Measurements from ENCODE around the gene MAP3K20.
"Not testable (repeated sequence)": the region's sequence is repeated elsewhere in the genome, so short reads cannot be mapped to it uniquely, and the experiment has no call there.

Gene MAP3K20

DNA sequence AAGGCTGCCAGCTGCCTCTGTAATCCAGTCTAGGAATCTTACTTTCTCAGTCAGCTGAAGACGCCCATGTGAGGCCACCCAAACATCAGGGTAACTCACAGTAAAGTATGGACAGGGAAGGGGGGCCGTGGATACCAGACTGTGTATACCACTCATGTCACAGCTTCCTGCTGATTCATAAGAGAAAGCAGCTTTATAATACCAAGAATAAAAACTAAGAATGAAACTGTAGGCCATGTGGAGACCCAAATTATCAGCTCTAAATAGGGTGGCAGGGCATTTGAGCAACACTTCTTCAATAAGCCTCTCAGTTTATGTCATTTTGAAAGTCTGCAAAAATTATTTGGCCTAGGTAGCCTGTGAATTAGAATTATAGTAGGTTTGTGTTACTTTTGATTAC, 164.0 kb downstream of the MAP3K20 start:
- Mint-ChIP-seq H3K27ac (no peak overlapping the region), H3K9me3 (no peaks in the 10 kb centered on the region), H3K4me3 (no peak overlapping the region), H3K4me1 (ENCODE audit: low read depth) (no peaks in the 10 kb centered on the region), H3K27me3 (no peaks in the 10 kb centered on the region), H3K36me3 (ENCODE audit: low read depth) (no peaks in the 10 kb centered on the region)

DNA sequence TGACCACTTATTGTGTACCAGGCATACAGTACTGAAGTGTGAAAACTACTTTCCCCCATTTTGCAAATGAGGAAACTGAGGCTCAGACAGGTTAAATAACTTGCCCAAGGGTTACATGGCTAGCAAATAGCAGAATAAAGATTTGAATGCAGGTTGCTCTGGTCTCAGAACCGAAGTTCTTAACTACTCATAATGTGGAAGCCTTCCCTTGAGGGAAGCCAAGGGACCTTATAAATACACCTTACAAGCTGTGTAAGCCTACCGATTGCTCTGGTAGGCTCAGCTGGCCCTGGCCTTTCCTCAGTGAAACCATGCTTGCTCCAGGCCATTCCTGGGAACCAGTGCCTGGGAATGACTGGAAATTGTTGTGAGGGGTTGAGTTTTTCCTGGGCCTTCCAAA, 164.4 kb downstream of the MAP3K20 start:
- Mint-ChIP-seq H3K9me3 (no peaks in the 10 kb centered on the region), H3K27ac (no peak overlapping the region), H3K4me1 (ENCODE audit: low read depth) (no peaks in the 10 kb centered on the region), H3K27me3 (no peaks in the 10 kb centered on the region), H3K36me3 (ENCODE audit: low read depth) (no peaks in the 10 kb centered on the region), H3K4me3 (no peak overlapping the region)

DNA sequence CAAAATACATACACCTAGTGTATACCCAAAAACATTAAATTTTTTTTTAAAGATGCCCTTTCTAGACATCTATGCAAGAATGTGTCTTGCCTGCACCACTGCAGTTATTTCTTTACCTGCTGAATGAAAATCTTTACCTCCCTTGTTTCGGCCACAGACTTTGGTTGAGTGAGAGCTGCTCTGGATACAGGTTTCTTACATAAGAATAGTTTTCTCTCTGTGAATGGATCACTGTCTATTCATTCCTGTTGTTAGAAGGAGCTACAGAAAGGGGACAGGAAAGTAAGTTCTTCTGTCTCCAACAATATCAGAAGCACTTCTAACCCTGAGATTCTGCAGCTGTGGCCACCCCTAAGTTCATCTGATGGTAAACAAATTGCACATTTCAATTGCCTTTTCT, 166.0 kb downstream of the MAP3K20 start:
- Mint-ChIP-seq H3K4me1 (ENCODE audit: low read depth) (no peaks in the 10 kb centered on the region), H3K27ac (no peak overlapping the region), H3K4me3 (no peak overlapping the region), H3K36me3 (ENCODE audit: low read depth) (no peaks in the 10 kb centered on the region), H3K27me3 (no peaks in the 10 kb centered on the region), H3K9me3 (no peaks in the 10 kb centered on the region)

DNA sequence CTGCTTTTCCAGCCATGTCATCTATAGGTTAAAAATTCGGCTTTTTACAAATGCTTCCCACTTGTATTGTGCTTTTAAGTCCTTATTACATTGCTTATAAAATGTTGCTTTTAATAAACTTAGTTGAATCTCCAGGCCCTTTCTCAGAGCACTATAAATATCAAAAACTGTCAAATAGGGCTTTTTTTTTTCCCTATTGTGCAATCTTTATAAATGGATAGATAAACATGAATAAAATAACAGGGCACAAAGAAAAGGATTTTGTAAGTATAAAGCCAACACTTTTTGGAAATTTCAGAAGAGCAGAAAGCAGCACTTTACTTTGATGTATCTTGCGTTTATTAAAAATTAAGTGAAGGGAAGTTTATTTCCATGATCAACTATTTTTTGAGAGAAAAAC, 171.5 kb downstream of the MAP3K20 start:
- Mint-ChIP-seq H3K27ac (no peak overlapping the region), H3K27me3 (no peaks in the 10 kb centered on the region), H3K36me3 (ENCODE audit: low read depth) (no peaks in the 10 kb centered on the region), H3K9me3 (no peaks in the 10 kb centered on the region), H3K4me1 (ENCODE audit: low read depth) (no peaks in the 10 kb centered on the region), H3K4me3 (no peak overlapping the region)

DNA sequence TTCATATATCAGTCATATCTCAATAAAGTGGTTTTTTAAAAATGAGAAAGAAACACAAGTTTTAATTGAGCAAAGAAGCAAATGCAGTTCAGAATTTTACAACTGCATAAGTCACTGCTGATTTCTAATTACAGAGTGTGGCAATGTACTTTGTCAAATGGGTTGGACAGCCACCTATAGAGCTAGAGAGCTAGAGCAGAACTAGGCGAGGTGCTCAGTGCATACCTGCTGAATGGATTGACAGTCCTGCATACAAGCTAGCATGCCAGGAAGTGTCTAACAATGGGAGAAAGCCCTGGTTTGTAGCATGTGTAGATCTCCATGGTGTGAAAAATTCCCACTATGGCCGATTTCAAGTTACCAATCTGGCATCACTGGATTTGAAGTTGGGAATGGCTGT, 172.7 kb downstream of the MAP3K20 start:
- H3K27me3 Mint-ChIP-seq: no peaks in the 10 kb centered on the region
- H3K36me3 Mint-ChIP-seq (ENCODE audit: low read depth): no peaks in the 10 kb centered on the region
- no peak overlapping the region for H3K4me3 Mint-ChIP-seq
- H3K27ac Mint-ChIP-seq: no peak overlapping the region
- no peaks in the 10 kb centered on the region for H3K9me3 Mint-ChIP-seq
- H3K4me1 Mint-ChIP-seq (ENCODE audit: low read depth): no peaks in the 10 kb centered on the region

DNA sequence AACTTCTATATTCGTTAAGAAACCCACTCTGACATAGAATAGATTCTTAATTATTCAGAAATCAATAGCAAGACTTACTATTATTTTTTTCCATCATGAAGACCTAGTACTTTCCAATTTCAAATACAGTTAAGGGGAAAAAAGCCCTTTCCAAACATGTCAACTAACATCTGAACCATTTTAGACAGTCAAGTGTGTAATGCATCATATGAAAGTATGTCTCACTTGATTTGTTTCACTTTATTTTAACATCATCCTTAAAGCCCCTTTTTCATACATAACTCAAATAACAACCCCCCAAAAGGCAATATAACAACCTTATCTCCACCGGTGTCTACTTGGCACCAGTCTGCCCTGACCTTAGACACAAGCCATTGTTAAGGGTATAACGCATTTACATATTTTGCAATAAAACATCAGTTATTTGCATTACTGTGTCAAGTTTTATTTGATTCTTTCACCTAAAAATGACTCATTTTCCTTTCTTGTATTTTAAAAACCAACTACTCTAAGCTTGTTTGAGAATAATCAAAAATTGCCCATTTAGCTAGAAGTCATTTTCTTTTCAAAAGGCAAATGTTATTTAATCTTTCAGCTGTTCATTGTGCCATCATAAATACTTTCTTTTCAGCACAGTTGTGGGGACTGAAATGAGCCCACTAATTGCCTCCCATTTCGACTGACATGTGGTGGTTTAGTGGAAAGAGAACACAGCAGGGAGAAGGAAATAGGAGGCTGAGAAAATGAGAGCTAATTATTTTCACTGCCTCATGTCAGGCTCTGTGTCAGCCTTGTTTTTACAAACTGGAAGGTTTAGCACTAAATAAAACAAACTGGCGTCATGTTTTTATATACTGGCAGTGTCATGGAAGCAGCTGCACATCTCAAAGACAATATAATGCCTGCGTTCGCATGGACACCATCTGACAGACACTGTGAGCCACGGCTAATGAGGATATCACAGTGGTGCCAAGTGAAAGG, 174.3 kb downstream of the MAP3K20 start:
- Mint-ChIP-seq H3K9me3 (no peaks in the 10 kb centered on the region), H3K4me1 (ENCODE audit: low read depth) (no peaks in the 10 kb centered on the region), H3K27ac (no peak overlapping the region), H3K4me3 (no peak overlapping the region), H3K36me3 (ENCODE audit: low read depth) (no peaks in the 10 kb centered on the region), H3K27me3 (no peaks in the 10 kb centered on the region)

DNA sequence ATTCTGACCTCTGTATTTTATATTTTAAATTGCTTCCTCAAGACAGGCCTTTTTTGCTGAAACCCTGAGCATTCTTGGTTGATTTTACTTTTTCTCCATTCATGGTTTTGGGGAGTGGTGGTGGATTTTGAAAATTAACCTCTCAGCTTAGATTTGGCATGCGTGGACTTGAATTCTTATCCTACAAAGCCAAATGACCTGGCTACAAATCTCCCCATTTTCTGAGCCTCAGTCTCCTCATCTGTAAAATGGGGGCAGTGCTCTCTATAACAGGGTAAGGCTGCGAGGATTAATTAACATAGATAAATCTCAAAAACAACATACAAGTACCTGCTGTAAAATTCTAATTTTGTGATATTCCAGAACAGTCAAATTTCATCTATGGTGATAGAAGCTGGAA, 175.6 kb downstream of the MAP3K20 start:
- no peak overlapping the region for H3K27ac Mint-ChIP-seq
- H3K27me3 Mint-ChIP-seq: no peaks in the 10 kb centered on the region
- no peaks in the 10 kb centered on the region for H3K9me3 Mint-ChIP-seq
- H3K4me1 Mint-ChIP-seq (ENCODE audit: low read depth): no peaks in the 10 kb centered on the region
- no peak overlapping the region for H3K4me3 Mint-ChIP-seq
- no peaks in the 10 kb centered on the region for H3K36me3 Mint-ChIP-seq (ENCODE audit: low read depth)

DNA sequence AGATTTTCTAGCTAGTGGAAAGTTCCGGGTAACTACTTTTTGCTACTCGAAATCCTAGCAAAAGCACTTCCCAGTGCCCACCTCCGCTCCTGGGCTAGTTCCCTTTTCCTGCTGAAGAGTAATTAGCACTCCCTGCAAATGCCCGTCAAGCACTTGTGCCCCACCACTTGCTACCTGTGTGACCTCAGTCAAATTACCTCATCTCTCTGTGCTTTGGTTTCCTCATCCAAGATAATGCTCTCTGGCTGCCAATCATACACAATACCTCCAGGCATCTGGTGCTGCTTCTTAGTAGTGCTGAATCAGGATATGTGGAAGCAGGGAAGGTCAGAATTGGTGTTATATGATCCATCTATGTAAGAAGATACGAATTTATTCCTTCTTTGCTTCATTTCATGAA, 176.9 kb downstream of the MAP3K20 start:
- no peak overlapping the region for H3K27ac Mint-ChIP-seq
- no peaks in the 10 kb centered on the region for H3K4me1 Mint-ChIP-seq (ENCODE audit: low read depth)
- no peak overlapping the region for H3K4me3 Mint-ChIP-seq
- H3K36me3 Mint-ChIP-seq (ENCODE audit: low read depth): no peaks in the 10 kb centered on the region
- no peaks in the 10 kb centered on the region for H3K9me3 Mint-ChIP-seq
- no peaks in the 10 kb centered on the region for H3K27me3 Mint-ChIP-seq

DNA sequence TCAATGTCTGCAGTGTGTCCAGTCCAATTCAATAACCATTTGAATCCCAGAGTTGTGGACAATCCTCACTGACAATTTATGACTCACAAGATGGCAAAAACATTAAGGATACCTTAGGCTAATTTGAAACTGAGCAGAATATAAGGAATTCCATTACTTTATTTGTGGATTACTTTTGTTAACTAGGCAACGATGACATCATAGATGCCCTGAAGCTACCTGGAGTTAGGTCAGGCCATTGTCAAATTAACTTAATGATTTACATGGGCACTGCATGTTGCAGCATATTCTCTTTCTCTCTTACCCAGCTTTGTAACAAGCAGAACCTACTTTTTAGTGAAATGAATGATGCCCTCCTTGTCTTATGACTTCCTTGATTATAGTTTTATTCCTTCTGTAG, 179.0 kb downstream of the MAP3K20 start:
- Mint-ChIP-seq H3K4me3 (no peak overlapping the region), H3K27ac (no peak overlapping the region), H3K27me3 (peaks cover 5% of the 10 kb centered on the region), H3K9me3 (no peaks in the 10 kb centered on the region), H3K36me3 (ENCODE audit: low read depth) (peaks cover 1% of the 10 kb centered on the region), H3K4me1 (ENCODE audit: low read depth) (no peaks in the 10 kb centered on the region)

DNA sequence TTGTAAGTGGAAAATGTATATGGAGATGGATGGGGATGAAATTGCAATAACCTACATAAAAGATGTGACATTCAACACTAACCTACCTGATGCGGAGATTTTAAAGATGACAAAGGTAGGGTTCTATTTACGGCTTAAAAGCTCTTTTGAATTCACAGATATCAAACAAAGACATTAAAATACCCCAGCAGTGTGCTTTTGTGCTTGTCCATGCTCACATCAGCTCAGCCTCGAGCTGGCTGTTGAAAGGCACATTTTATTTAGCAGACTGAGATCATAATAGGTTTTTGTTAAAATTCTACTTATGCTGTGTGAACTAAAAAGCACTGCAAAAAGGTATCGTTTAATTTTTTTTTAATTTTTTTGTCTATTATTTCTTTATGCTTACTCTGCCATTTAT, 183.1 kb downstream of the MAP3K20 start:
- no peak overlapping the region for H3K27ac Mint-ChIP-seq
- peaks cover 5% of the 10 kb centered on the region for H3K27me3 Mint-ChIP-seq
- H3K4me1 Mint-ChIP-seq (ENCODE audit: low read depth): peaks cover 2% of the 10 kb centered on the region
- no peak overlapping the region for H3K4me3 Mint-ChIP-seq
- H3K9me3 Mint-ChIP-seq: no peaks in the 10 kb centered on the region
- peaks cover 3% of the 10 kb centered on the region for H3K36me3 Mint-ChIP-seq (ENCODE audit: low read depth)

DNA sequence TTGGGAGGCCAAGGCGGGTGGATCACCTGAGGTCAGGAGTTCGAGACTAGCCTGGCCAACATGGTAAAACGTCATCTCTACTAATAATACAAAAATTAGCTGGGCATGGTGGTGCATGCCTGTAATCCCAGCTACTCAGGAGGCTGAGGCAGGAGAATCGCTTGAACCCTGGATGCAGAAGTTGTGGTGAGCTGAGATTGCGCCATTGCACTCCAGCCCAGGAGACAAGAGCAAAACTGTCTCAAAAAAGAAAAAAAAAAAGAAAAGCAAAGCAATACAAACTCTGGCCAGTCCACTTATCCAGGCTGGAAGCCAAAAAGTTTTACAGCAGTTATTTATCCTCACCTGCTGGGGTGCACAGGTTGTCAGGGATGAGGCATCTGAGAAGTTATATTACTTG, 186.7 kb downstream of the MAP3K20 start:
- not testable (repeated sequence) for H3K36me3 Mint-ChIP-seq (ENCODE audit: low read depth); H3K9me3 Mint-ChIP-seq; H3K4me3 Mint-ChIP-seq; H3K27ac Mint-ChIP-seq; H3K27me3 Mint-ChIP-seq
- peaks cover 16% of the 10 kb centered on the region for H3K4me1 Mint-ChIP-seq (ENCODE audit: low read depth)

DNA sequence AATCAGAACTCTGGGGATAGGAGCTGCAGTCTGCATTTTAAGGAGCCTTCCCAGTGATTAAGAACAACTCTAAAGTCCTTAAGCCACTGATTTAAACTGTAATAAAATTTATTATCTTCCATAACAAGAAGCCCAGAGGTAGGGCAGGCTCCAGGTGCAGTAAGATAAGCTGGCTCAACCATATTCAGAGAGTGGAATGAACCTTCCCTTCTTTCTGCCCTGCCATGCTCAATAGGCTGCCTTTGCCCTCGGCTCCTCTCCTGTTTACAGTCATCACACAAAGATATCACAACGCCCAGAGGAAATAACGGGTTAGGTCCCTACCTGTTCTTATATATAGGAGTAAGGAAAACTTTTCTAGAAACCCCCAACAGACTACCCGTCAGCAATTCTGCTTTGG, 188.5 kb downstream of the MAP3K20 start:
- peak overlapping the region; percentile 32 for H3K4me3 Mint-ChIP-seq
- no peak overlapping the region for H3K27ac Mint-ChIP-seq
- H3K36me3 Mint-ChIP-seq (ENCODE audit: low read depth): peaks cover 8% of the 10 kb centered on the region
- H3K9me3 Mint-ChIP-seq: no peaks in the 10 kb centered on the region
- H3K27me3 Mint-ChIP-seq: peaks cover 2% of the 10 kb centered on the region
- peaks cover 16% of the 10 kb centered on the region for H3K4me1 Mint-ChIP-seq (ENCODE audit: low read depth)

DNA sequence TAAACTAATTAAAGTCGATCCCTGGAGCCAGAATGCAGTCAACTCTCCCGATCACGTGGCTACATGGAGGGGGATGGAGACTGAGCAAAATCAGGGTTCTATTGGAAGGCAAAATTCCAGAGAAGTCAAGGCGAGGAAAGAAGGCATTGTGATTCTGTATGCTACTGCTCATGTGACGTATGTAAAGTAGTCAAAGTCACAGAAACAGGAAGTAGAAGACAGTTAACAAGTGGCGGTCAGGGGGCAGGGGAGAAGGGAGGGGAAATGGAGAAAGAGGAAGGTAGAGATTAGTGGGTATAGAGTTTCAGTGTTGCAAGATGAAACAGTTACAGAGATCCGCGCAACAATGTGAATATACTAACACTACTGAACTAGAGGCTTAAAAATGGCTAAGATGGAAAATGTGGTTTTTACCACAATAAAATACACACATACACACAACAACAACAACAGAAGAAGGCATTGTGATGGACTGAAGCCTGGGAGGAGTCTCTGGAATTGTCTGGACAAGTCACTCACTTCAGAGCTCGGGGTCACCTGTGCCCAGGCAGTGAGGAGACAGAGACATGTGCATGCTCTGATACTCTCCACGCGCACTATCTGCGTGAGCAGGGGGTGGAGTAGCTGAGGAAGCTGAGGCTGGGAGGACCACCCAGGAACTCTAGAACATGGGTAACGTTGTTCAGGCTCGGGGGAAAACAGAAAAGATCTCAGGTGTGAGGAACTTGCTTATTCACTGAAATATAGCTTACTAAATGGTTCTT, 189.1 kb downstream of the MAP3K20 start:
- peak overlapping the region; percentile 50 for H3K27ac Mint-ChIP-seq
- peaks cover 16% of the 10 kb centered on the region for H3K4me1 Mint-ChIP-seq (ENCODE audit: low read depth)
- H3K27me3 Mint-ChIP-seq: no peaks in the 10 kb centered on the region
- peaks cover 5% of the 10 kb centered on the region for H3K36me3 Mint-ChIP-seq (ENCODE audit: low read depth)
- H3K9me3 Mint-ChIP-seq: no peaks in the 10 kb centered on the region
- H3K4me3 Mint-ChIP-seq: peak overlapping the region; percentile 32

DNA sequence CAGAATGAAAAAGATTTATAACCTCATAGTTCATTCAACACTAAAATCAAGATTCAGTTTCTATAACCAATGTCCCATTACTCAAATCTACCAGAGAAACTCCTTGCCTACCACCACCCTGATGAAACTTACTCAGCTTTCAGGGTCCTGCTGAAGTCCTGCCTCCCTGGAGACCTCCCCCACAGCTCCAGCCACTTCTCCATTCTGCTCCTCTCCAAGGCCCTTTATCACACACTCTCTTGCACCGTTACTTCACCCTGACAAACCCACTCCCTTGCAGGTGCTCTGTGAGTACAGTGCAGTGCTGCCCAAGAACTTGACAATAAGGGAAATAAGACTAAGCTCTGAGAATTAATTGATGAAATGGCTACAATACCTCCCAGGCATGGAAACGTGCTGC, 195.5 kb downstream of the MAP3K20 start:
- no peaks in the 10 kb centered on the region for H3K9me3 Mint-ChIP-seq
- H3K36me3 Mint-ChIP-seq (ENCODE audit: low read depth): peaks cover 2% of the 10 kb centered on the region
- H3K4me3 Mint-ChIP-seq: no peak overlapping the region
- H3K27ac Mint-ChIP-seq: no peak overlapping the region
- no peaks in the 10 kb centered on the region for H3K27me3 Mint-ChIP-seq
- no peaks in the 10 kb centered on the region for H3K4me1 Mint-ChIP-seq (ENCODE audit: low read depth)

DNA sequence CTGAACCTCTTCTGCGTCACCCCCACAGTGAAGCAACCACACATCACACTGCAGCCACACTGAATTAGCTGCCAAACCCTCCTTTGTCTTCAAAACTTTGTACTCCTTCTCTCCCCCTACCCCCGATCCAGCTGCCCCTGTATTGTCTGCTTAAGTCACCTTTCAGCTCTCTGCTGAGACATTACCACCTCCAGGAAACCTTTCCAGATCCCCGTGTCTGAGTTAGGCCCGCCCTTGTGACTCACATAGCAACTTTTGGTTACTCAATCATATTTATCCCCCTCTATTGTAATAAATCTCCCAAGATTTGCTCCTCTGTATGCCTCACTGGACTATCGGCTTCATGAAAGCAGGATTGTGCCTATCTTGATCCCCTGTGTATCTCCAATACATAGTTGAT, 196.2 kb downstream of the MAP3K20 start:
- H3K27ac Mint-ChIP-seq: no peak overlapping the region
- H3K36me3 Mint-ChIP-seq (ENCODE audit: low read depth): no peaks in the 10 kb centered on the region
- H3K9me3 Mint-ChIP-seq: no peaks in the 10 kb centered on the region
- H3K4me3 Mint-ChIP-seq: no peak overlapping the region
- H3K4me1 Mint-ChIP-seq (ENCODE audit: low read depth): no peaks in the 10 kb centered on the region
- H3K27me3 Mint-ChIP-seq: no peaks in the 10 kb centered on the region

All from stimulated activated naive CD8-positive, alpha-beta T cell treated with anti-CD3 and anti-CD28 coated beads, Interleukin-15, Interleukin-2, amounts not matched to agents 100 ng/mL and 50 ng/mL, for 24 hours (primary cell).